ENCODE results near the gene ACY1. TPM values are rescaled to one million over a fixed set of nuclear protein-coding genes. Genes with fewer than 3 reads are reported as not detected.
"Not testable (repeated sequence)": the region's sequence is repeated elsewhere in the genome, so short reads cannot be mapped to it uniquely, and the experiment has no call there.

ACY1 gene
- total RNA-seq, 2 experiments from 2014 or later, result 18.4 to 22.0 TPM

GRCh38 chr3:52032702-52033408 lies 49.5 kb downstream of the ACY1 start:
- H3K36me3 Mint-ChIP-seq (ENCODE audit: low read depth), result no peaks in the 10 kb centered on the region
- H3K27me3 Mint-ChIP-seq, result no peaks in the 10 kb centered on the region
- no peak overlapping the region for H3K4me3 Mint-ChIP-seq
- ChIA-PET POLR2A (no interaction called here), CTCF (no interaction called here)
- no peaks in the 10 kb centered on the region for H3K4me1 Mint-ChIP-seq
- H3K27ac Mint-ChIP-seq, result no peak overlapping the region
- no peak for DNase-seq
- no peaks in the 10 kb centered on the region for H3K9me3 Mint-ChIP-seq

GRCh38 chr3:52033748-52034147 lies 50.4 kb downstream of the ACY1 start:
- H3K27ac Mint-ChIP-seq, POLR2A ChIA-PET, CTCF ChIA-PET: not testable (repeated sequence)

GRCh38 chr3:52034212-52034611 lies 50.9 kb downstream of the ACY1 start:
- no peaks in the 10 kb centered on the region for H3K4me1 Mint-ChIP-seq
- H3K27me3 Mint-ChIP-seq, result no peaks in the 10 kb centered on the region
- H3K27ac Mint-ChIP-seq, result no peak overlapping the region
- POLR2A ChIA-PET, result no interaction called here
- no peak overlapping the region for H3K4me3 Mint-ChIP-seq
- no peak for DNase-seq
- CTCF ChIA-PET, result no interaction called here
- no peaks in the 10 kb centered on the region for H3K36me3 Mint-ChIP-seq (ENCODE audit: low read depth)
- H3K9me3 Mint-ChIP-seq, result no peaks in the 10 kb centered on the region

More at GRCh38 chr3:52033748-52034147, 50.4 kb downstream of the ACY1 start:
- not testable (repeated sequence) for H3K9me3 Mint-ChIP-seq; H3K4me3 Mint-ChIP-seq; H3K36me3 Mint-ChIP-seq (ENCODE audit: low read depth); DNase-seq; H3K27me3 Mint-ChIP-seq; H3K4me1 Mint-ChIP-seq

GRCh38 chr3:52034651-52035050 lies 51.3 kb downstream of the ACY1 start:
- H3K4me1 Mint-ChIP-seq, result no peaks in the 10 kb centered on the region
- H3K36me3 Mint-ChIP-seq (ENCODE audit: low read depth), result no peaks in the 10 kb centered on the region
- ChIA-PET POLR2A (no interaction called here), CTCF (no interaction called here)
- H3K4me3 Mint-ChIP-seq, result no peak overlapping the region
- H3K27ac Mint-ChIP-seq, result no peak overlapping the region
- no peaks in the 10 kb centered on the region for H3K27me3 Mint-ChIP-seq
- no peak for DNase-seq
- H3K9me3 Mint-ChIP-seq, result no peaks in the 10 kb centered on the region

- no peaks in the 10 kb centered on the region for H3K4me1 Mint-ChIP-seq
- DNase-seq, result no peak
- no peak overlapping the region for H3K4me3 Mint-ChIP-seq
- H3K27me3 Mint-ChIP-seq, result no peaks in the 10 kb centered on the region
- no peaks in the 10 kb centered on the region for H3K36me3 Mint-ChIP-seq (ENCODE audit: low read depth)
- no peaks in the 10 kb centered on the region for H3K9me3 Mint-ChIP-seq
- no peak overlapping the region for H3K27ac Mint-ChIP-seq
- ChIA-PET CTCF (interaction anchor here (1.6 kb wide), 2 partner anchors 20 to 23 kb away, joined by 3 read pairs; partner anchors contain the start of gene DUSP7), POLR2A (no interaction called here)
These were observed 52.9 kb downstream of the ACY1 start for GRCh38 chr3:52036222-52036694.

- ChIA-PET POLR2A (no interaction called here), CTCF (interaction anchor here (1.6 kb wide), 2 partner anchors 19 to 24 kb away, joined by 3 read pairs; partner anchors contain the start of gene DUSP7)
- H3K36me3 Mint-ChIP-seq (ENCODE audit: low read depth), result no peaks in the 10 kb centered on the region
- DNase-seq, result no peak
- no peak overlapping the region for H3K27ac Mint-ChIP-seq
- H3K4me3 Mint-ChIP-seq, result no peak overlapping the region
- H3K4me1 Mint-ChIP-seq, result no peaks in the 10 kb centered on the region
- H3K27me3 Mint-ChIP-seq, result no peaks in the 10 kb centered on the region
- no peaks in the 10 kb centered on the region for H3K9me3 Mint-ChIP-seq
These were observed 53.5 kb downstream of the ACY1 start for GRCh38 chr3:52036829-52037228.

- POLR2A ChIA-PET, result no interaction called here
- H3K4me3 Mint-ChIP-seq, result no peak overlapping the region
- no peak overlapping the region for H3K27ac Mint-ChIP-seq
- no peaks in the 10 kb centered on the region for H3K9me3 Mint-ChIP-seq
- no peaks in the 10 kb centered on the region for H3K36me3 Mint-ChIP-seq (ENCODE audit: low read depth)
- H3K27me3 Mint-ChIP-seq, result no peaks in the 10 kb centered on the region
- CTCF ChIA-PET, result interaction anchor here (1.6 kb wide), 2 partner anchors 19 to 24 kb away, joined by 3 read pairs; partner anchors contain the start of gene DUSP7
- peaks cover 2% of the 10 kb centered on the region for H3K4me1 Mint-ChIP-seq
- DNase-seq, result no peak
These were observed 54.0 kb downstream of the ACY1 start for GRCh38 chr3:52037291-52037690.

GRCh38 chr3:52038227-52038626 lies 54.9 kb downstream of the ACY1 start:
- no peak overlapping the region for H3K4me3 Mint-ChIP-seq
- peaks cover 2% of the 10 kb centered on the region for H3K4me1 Mint-ChIP-seq
- POLR2A ChIA-PET, result no interaction called here
- H3K36me3 Mint-ChIP-seq (ENCODE audit: low read depth), result no peaks in the 10 kb centered on the region
- no peak for DNase-seq
- CTCF ChIA-PET, result interaction anchor here (1.6 kb wide), 1 partner anchor 18 kb away, joined by 3 read pairs; the partner anchor contains the start of gene DUSP7
- H3K27me3 Mint-ChIP-seq, result no peaks in the 10 kb centered on the region
- no peaks in the 10 kb centered on the region for H3K9me3 Mint-ChIP-seq
- no peak overlapping the region for H3K27ac Mint-ChIP-seq

Other genes with a start within 250 kb of the ACY1 start
- gene IQCF6, start 204.3 kb upstream of the ACY1 start, total RNA-seq, result not detected
- not detected for gene IQCF2, start 121.9 kb upstream of the ACY1 start, total RNA-seq
- not detected for gene IQCF5, start 107.9 kb upstream of the ACY1 start, total RNA-seq
- not detected for gene IQCF1, start 80.2 kb upstream of the ACY1 start, total RNA-seq
- 10 to 100 TPM; 16.8 to 17.5 TPM for gene RRP9, start 41.6 kb upstream of the ACY1 start, total RNA-seq
- gene PARP3, start 41.2 kb upstream of the ACY1 start, total RNA-seq, result 10 to 100 TPM; 13.2 to 13.9 TPM
- not detected for gene GPR62, start 28.2 kb upstream of the ACY1 start, total RNA-seq
- 10 to 100 TPM; 31.0 to 34.2 TPM for gene PCBP4, start 16.1 kb upstream of the ACY1 start, total RNA-seq
- gene ABHD14B, start 9.5 kb upstream of the ACY1 start, total RNA-seq, result 10 to 100 TPM; 57.4 to 58.1 TPM
- gene ABHD14A, start 8.5 kb upstream of the ACY1 start, total RNA-seq, result 10 to 100 TPM; 10.8 to 13.3 TPM
- gene RPL29, start 12.4 kb downstream of the ACY1 start, total RNA-seq, result 1,000 to 10,000 TPM; 1,042 to 1,047 TPM
- gene DUSP7, start 73.0 kb downstream of the ACY1 start, total RNA-seq, result 10 to 100 TPM; 40.1 to 40.9 TPM
- gene POC1A, start 170.9 kb downstream of the ACY1 start, total RNA-seq, result 10 to 100 TPM; 24.8 to 25.6 TPM
- 10 to 100 TPM; 62.1 to 62.6 TPM for gene ALAS1, start 214.6 kb downstream of the ACY1 start, total RNA-seq
- under 1 TPM; 0.55 to 0.83 TPM for gene TLR9, start 242.1 kb downstream of the ACY1 start, total RNA-seq